GM18951 (cell line): ENCODE results near the gene RGCC.
"Not testable (repeated sequence)": the region's sequence is repeated elsewhere in the genome, so short reads cannot be mapped to it uniquely, and the experiment has no call there.

Source experiments
- POLR2A ChIP-seq: IDR thresholded peaks from 4 replicates; pipeline ENCODE4 v1.6.1; 2011; ENCODE audit warnings: mild to moderate bottlenecking; ENCODE audit not compliant: insufficient read length, insufficient read depth; ENCODE audit errors: extremely low read depth
- in situ Hi-C: fragments of 300-500 bp; cut with MboI; formaldehyde crosslinking; loops from one replicate; pipeline ENCODE4 v1.12.0; 2022; ENCODE audit warnings: low sequenced_read_pairs, mixed read lengths, inconsistent platforms; ENCODE audit not compliant: unreplicated experiment

Gene RGCC

GRCh38 chr13:41490371-41491015 is 33.1 kb downstream of the RGCC start:
- TF ChIP-seq POLR2A, result no peak
- in situ Hi-C loops, result no loop called here

DNA sequence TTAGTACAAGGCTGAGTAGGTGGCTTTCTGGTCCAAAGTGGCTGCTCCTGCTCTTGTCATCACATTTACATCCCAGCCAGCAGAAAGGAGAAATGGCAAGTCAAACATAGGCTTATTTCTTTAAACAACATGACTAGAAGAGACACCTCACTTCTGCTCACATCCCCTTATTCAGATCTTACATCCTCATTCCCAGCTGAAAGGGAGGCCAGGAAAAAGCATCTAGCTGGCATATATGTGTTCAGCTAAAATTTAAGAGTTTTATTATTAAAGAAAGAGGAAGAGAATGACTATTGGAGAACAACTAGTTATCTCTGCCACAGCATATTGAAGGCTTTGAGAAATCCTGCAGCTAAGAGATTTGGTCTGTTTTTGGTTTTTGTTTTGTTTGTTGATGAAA is 34.1 kb downstream of the RGCC start:
- in situ Hi-C loops, result no loop called here
- TF ChIP-seq POLR2A, result no peak

DNA sequence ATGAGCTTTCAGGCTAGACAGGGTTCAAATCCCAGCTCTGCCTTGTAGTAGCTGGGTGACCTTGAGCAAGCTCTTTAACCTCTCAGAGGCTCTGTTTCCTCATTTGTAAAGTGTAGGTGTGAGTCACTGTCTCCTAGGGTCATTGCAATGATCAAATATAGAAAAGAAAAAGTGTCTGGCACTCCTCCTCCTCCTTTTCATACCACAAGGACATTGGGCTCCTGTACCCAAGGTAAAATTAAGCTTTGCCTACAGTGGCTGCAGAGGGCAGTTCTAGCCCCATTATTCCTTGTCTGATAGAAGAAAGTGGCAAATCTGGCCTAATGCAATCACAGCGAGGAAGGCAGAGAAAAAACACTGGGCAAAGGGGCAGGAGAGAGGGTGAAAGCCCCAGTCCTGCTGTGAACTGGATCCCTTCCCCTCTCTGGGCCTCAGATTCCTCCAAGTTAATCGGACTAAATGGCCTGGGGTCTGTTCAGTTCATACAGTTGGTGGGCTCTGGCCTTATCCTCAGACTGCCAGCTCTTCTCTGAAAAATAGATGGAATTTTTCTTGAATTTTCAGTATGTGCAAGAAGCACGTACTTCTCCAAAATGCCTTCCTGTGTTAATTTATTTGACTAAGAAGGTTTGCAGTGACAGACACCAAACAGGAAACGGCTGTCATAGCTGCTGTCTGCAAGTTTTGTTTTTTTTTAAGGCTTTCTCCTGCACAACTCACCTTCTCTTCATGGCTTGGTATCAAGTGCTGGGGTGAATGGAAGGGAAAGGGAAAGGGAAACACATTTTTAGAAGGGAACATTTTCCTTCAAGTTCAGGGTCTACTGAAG is 35.3 kb downstream of the RGCC start:
- in situ Hi-C loops, result no loop called here
- no peak for TF ChIP-seq POLR2A

DNA sequence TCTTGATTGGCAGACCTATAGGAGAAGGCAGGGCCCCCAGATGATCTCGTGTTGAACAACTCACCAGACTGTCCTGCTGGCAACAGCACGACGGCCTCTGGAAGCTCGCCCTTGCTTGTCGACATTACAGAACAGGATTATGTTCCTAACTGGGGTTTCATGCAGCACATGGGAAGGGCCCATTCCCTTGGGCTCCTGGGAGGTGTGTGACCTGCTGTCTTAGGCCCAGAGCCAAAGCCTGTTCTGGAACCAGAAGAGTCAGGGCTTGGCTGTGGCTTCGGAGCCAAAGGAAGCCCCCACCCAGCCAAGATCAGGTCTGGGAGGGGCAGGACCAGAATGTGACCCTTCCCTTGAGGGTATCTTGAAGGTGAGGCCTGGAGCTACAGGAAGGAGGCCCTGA is 36.9 kb downstream of the RGCC start:
- no peak for TF ChIP-seq POLR2A
- in situ Hi-C loops, result no loop called here

DNA sequence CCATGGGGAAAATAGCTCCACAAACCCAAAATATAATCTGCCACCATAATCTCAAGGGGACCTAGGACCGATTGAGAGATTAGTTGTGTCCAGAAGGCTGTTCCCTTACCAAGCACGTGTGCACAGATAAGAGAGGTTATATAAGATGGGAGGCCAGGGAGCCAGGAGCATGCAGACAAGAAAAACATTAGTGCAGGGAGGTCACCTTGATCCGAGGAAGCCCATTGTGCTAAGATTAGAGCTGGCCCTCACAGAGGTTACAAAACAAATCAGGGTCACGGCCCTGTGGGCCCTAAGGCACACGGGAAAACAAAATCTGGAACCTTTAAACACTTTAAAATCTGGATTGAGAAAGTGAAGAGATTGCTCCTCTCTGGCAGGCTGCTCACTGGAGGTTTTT is 37.7 kb downstream of the RGCC start:
- in situ Hi-C loops, result no loop called here

GRCh38 chr13:41496420-41497234 is 39.3 kb downstream of the RGCC start:
- no peak for TF ChIP-seq POLR2A
- in situ Hi-C loops, result no loop called here

More for the DNA sequence above, 37.7 kb downstream of the RGCC start:
- no peak for TF ChIP-seq POLR2A

- in situ Hi-C loops, result no loop called here
- no peak for TF ChIP-seq POLR2A
Measured at GRCh38 chr13:41497436-41497835, 40.1 kb downstream of the RGCC start.

- in situ Hi-C loops, result no loop called here
- no peak for TF ChIP-seq POLR2A
Measured at GRCh38 chr13:41499452-41499851, 42.1 kb downstream of the RGCC start.

DNA sequence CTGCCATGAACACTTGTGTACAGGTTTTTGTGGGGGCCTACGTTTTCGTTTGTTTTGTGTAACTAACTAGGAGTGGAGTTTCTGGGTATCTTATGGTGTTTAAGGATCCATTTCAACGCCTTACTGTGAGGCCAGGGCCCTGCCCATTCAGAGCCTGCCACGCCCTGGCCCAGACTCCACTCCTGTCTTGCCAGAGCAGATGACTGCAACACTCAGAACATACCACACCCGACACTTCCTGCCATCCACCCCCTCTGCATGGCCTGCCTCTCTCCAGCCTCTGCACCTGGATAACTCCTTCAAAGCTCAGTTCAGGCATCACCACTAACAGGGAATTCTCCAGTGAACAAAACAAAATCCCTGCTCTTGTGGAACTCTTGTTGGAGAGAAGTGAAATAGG is 43.2 kb downstream of the RGCC start:
- TF ChIP-seq POLR2A, result no peak
- in situ Hi-C loops, result no loop called here

- in situ Hi-C loops, result no loop called here
- no peak for TF ChIP-seq POLR2A
Measured at GRCh38 chr13:41501281-41501680, 43.9 kb downstream of the RGCC start.

DNA sequence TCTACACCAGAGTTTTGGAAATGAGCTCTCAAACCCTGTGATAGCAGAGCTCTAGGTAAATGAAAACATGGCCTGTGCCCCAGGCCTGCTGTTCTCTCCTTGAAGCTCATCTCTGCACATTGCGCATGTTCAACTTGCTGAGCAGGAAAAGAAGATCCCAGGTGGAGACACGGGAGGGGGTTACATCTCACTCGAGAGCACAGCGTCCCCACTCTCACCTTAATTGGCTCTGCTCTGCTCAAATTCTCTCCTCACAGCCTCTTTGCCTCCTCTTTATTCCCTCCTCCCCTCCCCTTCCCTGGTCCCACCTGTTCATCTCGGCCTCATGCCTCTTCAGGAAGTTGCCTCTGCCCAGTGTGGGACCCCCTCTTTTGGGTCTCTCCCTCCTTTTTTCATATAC is 44.7 kb downstream of the RGCC start:
- TF ChIP-seq POLR2A, result no peak
- in situ Hi-C loops, result no loop called here

DNA sequence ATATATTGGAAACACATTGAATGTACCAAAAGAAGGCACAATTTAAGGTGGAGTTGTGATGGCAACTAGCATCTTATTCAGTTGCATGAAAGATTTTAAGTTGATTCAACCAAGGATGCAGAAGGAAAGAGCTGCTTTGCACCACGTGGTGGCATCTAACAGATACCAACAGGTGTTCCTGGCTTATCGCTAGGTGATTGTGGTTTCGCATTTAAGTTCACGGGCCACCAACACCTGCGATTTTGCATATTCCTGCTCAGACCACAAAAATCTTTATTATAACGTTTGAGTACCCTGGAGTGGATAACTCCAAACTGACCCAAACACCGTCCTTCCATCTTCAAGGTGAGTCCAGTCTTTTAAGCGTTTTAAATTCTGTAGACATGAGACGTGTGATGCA is 45.3 kb downstream of the RGCC start:
- TF ChIP-seq POLR2A, result no peak
- in situ Hi-C loops, result no loop called here

- TF ChIP-seq POLR2A, result no peak
- in situ Hi-C loops, result no loop called here
Measured at GRCh38 chr13:41503356-41503755, 46.0 kb downstream of the RGCC start.

DNA sequence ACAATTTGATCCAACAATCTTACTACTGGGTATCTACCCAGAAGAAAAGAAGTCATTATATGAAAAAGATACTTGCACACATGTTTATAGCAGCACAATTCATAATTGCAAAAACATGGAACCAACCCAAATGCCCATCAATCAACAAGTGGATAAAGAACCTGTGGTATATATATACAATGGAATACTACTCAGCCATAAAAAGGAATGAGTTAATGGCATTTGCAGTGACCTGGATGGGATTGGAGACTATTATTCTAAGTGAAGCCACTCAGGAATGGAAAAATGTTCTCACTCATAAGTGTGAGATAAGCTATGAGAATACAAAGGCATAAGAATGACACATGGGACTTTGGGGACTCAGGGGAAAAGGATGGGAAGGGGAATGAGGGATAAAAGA is 47.3 kb downstream of the RGCC start:
- in situ Hi-C loops, result not testable (repeated sequence)
